H1 (cell line): ENCODE measurements around the gene FAM193A. TPM values are rescaled to one million over a fixed set of nuclear protein-coding genes. Genes with fewer than 3 reads are reported as not detected.

Source experiments
- CTCF ChIA-PET: fragments of 300-600 bp; sonication (Branson Sonifier 250); formaldehyde crosslinking; loops from one replicate; lab custom pipeline; 2021; ENCODE audit not compliant: partially characterized antibody; lab: Charles Lee
- POLR2A ChIA-PET: fragments of 300-600 bp; sonication (Branson Sonifier 250); formaldehyde crosslinking; loops from one replicate; lab custom pipeline; 2021; ENCODE audit warnings: inconsistent platforms; ENCODE audit not compliant: partially characterized antibody; lab: Charles Lee
- DNase-seq, 2 experiments: peaks; one replicate each; pipeline versions ENCODE4 v3.0.0 to v3.0.0-alpha.2; 2010 to 2022; ENCODE audit warnings: low spot score in 2 of 2, low read depth in 1 of 2, mixed read lengths in 1 of 2
- FAIRE-seq: peaks from 2 replicates; lab custom pipeline; 2011; peaks lifted over from hg19 to GRCh38; lab: Jason Lieb, UNC
- H2AFZ ChIP-seq: 2 replicates; pipeline ENCODE4 v1.8.1; 2012; ENCODE audit warnings: low read length, inconsistent platforms
- H2AK5ac ChIP-seq: 2 replicates; pipeline ENCODE4 v1.6.1; 2013; ENCODE audit warnings: low read depth, low read length
- H2BK120ac ChIP-seq: replicated peaks from 2 replicates; pipeline ENCODE3; 2013; ENCODE audit warnings: low read depth, low read length, inconsistent platforms
- H2BK12ac ChIP-seq: 2 replicates; pipeline ENCODE4 v1.6.1; 2013; ENCODE audit warnings: low read depth, low read length
- H2BK15ac ChIP-seq: 2 replicates; pipeline ENCODE4 v1.6.1; 2013; ENCODE audit warnings: low read length
- H2BK20ac ChIP-seq: 2 replicates; pipeline ENCODE4 v1.6.1; 2013; ENCODE audit warnings: low read length
- H2BK5ac ChIP-seq: 2 replicates; pipeline ENCODE4 v1.6.1; 2013; ENCODE audit warnings: low read depth, low read length
- H3K14ac ChIP-seq: 2 replicates; pipeline ENCODE4 v1.6.1; 2013; ENCODE audit warnings: inconsistent platforms; ENCODE audit not compliant: insufficient read length
- H3K18ac ChIP-seq: 2 replicates; pipeline ENCODE4 v1.6.1; 2013; ENCODE audit warnings: low read length; ENCODE audit errors: extremely low read depth
- H3K23ac ChIP-seq: 2 replicates; pipeline ENCODE4 v1.6.1; 2013; ENCODE audit warnings: inconsistent platforms; ENCODE audit not compliant: insufficient read length
- H3K23me2 ChIP-seq: 2 replicates; pipeline ENCODE4 v1.6.1; 2013; ENCODE audit warnings: low read depth, low read length
- H3K27ac ChIP-seq: 2 replicates; pipeline ENCODE4 v1.6.1; 2011; ENCODE audit warnings: low read depth, low read length, inconsistent platforms
- H3K27me3 ChIP-seq, 4 experiments: replicated peaks in 1 of 4; 1 replicate in 1 of 4; 2 replicates in 3 of 4; pipeline versions ENCODE4 v1.6.1 to v1.8.1; 2011 to 2013; ENCODE audit warnings: low read length in 3 of 4, mild to moderate bottlenecking in 3 of 4, inconsistent platforms in 2 of 4, mixed read lengths in 2 of 4, moderate library complexity in 1 of 4; ENCODE audit not compliant: control insufficient read depth in 3 of 4, insufficient read depth in 3 of 4; ENCODE audit errors: extremely low read depth in 1 of 4
- H3K36me3 ChIP-seq, 4 experiments: 2 replicates each; pipeline versions ENCODE4 v1.6.1 to v1.8.1; 2011 to 2013; ENCODE audit warnings: mild to moderate bottlenecking in 4 of 4, low read length in 3 of 4, moderate library complexity in 2 of 4, control low read depth in 1 of 4, inconsistent platforms in 1 of 4; ENCODE audit not compliant: insufficient read depth in 4 of 4, control insufficient read depth in 2 of 4
- H3K4ac ChIP-seq: replicated peaks from 2 replicates; pipeline ENCODE3; 2013; ENCODE audit warnings: low read length, low read depth, mixed read lengths, inconsistent platforms; ENCODE audit not compliant: insufficient read length
- H3K4me1 ChIP-seq, 4 experiments: replicated peaks in 1 of 4; 1 replicate in 1 of 4; 2 replicates in 3 of 4; pipeline versions ENCODE4 v1.6.1 to v1.8.1; 2011 to 2013; ENCODE audit warnings: low read length in 3 of 4, inconsistent platforms in 2 of 4, mixed read lengths in 1 of 4; ENCODE audit not compliant: insufficient read depth in 4 of 4, control insufficient read depth in 3 of 4
- H3K4me2 ChIP-seq, 2 experiments: 2 replicates each; pipeline versions ENCODE4 v1.6.1 to v1.8.1; 2011 to 2013; ENCODE audit warnings: low read depth in 2 of 2, low read length in 2 of 2, control low read depth in 1 of 2, inconsistent platforms in 1 of 2, mild to moderate bottlenecking in 1 of 2; ENCODE audit not compliant: insufficient read depth in 1 of 2
- H3K4me3 ChIP-seq, 4 experiments: fragments of 200-600, 300-600 bp in 1 of 4; sonication (generic), shearing (Covaris generic), sonication (Bioruptor Twin) in 1 of 4; 2 replicates each; pipeline versions ENCODE4 v1.5.1 to v1.8.1; 2011 to 2016; ENCODE audit warnings: low read length in 4 of 4, low read depth in 3 of 4, control low read depth in 2 of 4, inconsistent platforms in 2 of 4, mild to moderate bottlenecking in 2 of 4, mixed read lengths in 1 of 4, moderate library complexity in 1 of 4; ENCODE audit not compliant: insufficient read depth in 2 of 4; ENCODE audit errors: extremely low read depth in 1 of 4
- H3K56ac ChIP-seq: replicated peaks from 2 replicates; pipeline ENCODE3; 2013; ENCODE audit warnings: low read depth, mild to moderate bottlenecking, mixed read lengths, low read length, inconsistent platforms; ENCODE audit not compliant: insufficient read length
- H3K79me1 ChIP-seq: 2 replicates; pipeline ENCODE4 v1.6.1; 2013; ENCODE audit warnings: low read depth, low read length, control low read depth
- H3K79me2 ChIP-seq, 2 experiments: 2 replicates each; pipeline versions ENCODE4 v1.6.1 to v1.8.1; 2012 to 2013; ENCODE audit warnings: low read length in 2 of 2, mild to moderate bottlenecking in 2 of 2, inconsistent platforms in 1 of 2; ENCODE audit not compliant: insufficient read depth in 2 of 2, control insufficient read depth in 1 of 2
- H3K9ac ChIP-seq, 4 experiments: replicated peaks in 1 of 4; 1 replicate in 1 of 4; 2 replicates in 3 of 4; pipeline versions ENCODE4 v1.6.1 to v1.8.1; 2011 to 2013; ENCODE audit warnings: low read depth in 3 of 4, low read length in 3 of 4, control low read depth in 2 of 4, mild to moderate bottlenecking in 2 of 4, moderate library complexity in 2 of 4, inconsistent platforms in 1 of 4; ENCODE audit errors: extremely low read depth in 1 of 4
- H3K9me3 ChIP-seq, 2 experiments: 2 replicates each; pipeline versions ENCODE4 v1.6.1 to v1.8.1; 2012 to 2013; ENCODE audit warnings: mild to moderate bottlenecking in 2 of 2, moderate library complexity in 2 of 2, control low read depth in 1 of 2, inconsistent platforms in 1 of 2, low read depth in 1 of 2, low read length in 1 of 2, mixed read lengths in 1 of 2; ENCODE audit not compliant: insufficient read depth in 2 of 2
- H4K20me1 ChIP-seq, 2 experiments: replicated peaks in 1 of 2; 2 replicates each; pipeline versions ENCODE3 to v1.8.1; 2011 to 2013; ENCODE audit warnings: inconsistent platforms in 2 of 2, low read length in 2 of 2, mild to moderate bottlenecking in 1 of 2; ENCODE audit not compliant: insufficient read depth in 2 of 2, control insufficient read depth in 1 of 2
- H4K5ac ChIP-seq: 2 replicates; pipeline ENCODE4 v1.6.1; 2013; ENCODE audit warnings: low read length, low read depth, mixed read lengths, inconsistent platforms; ENCODE audit not compliant: insufficient read length
- H4K8ac ChIP-seq: 2 replicates; pipeline ENCODE4 v1.8.0; 2013; ENCODE audit warnings: mild to moderate bottlenecking, moderate library complexity, low read length, inconsistent platforms; ENCODE audit not compliant: insufficient read depth; ENCODE audit errors: extremely low read depth
- H4K91ac ChIP-seq: replicated peaks from 2 replicates; pipeline ENCODE3; 2013; ENCODE audit warnings: low read length, mixed read lengths, inconsistent platforms; ENCODE audit not compliant: insufficient read length
- CBX5 ChIP-seq: fragments of 300-800, 300-1000 bp; sonication (generic); IDR thresholded peaks from 2 replicates; pipeline ENCODE4 v1.7.1; 2016; ENCODE audit warnings: antibody characterized with exemption, low read length, low read depth
- CBX8 ChIP-seq: fragments of 300-800, 300-1000 bp; sonication (generic); IDR thresholded peaks from 2 replicates; pipeline ENCODE4 v1.7.1; 2016; ENCODE audit warnings: low read depth, low read length, borderline replicate concordance
- CEBPB ChIP-seq: IDR thresholded peaks from 2 replicates; pipeline ENCODE4 v1.6.1; 2012; ENCODE audit warnings: low read depth, low read length
- EZH2 ChIP-seq: fragments of 200-600 bp; sonication (generic); IDR thresholded peaks from 2 replicates; pipeline ENCODE4 v1.7.1; 2012; ENCODE audit warnings: low read depth, mild to moderate bottlenecking, moderate library complexity, low read length, inconsistent platforms; ENCODE audit not compliant: severe bottlenecking
- GTF2F1 ChIP-seq: IDR thresholded peaks from 2 replicates; pipeline ENCODE4 v1.6.1; 2012; ENCODE audit warnings: low read depth, low read length, improper control_type of control experiment, borderline replicate concordance
- NRF1 ChIP-seq: IDR thresholded peaks from 2 replicates; pipeline ENCODE4 v1.6.1; 2011; ENCODE audit warnings: mild to moderate bottlenecking, low read depth, low read length, improper control_type of control experiment
- POLR2A ChIP-seq, 2 experiments: IDR thresholded peaks; 1 replicate in 1 of 2; 2 replicates in 1 of 2; pipeline ENCODE4 v1.6.1; 2011; ENCODE audit warnings: low read depth in 2 of 2, low read length in 2 of 2, mild to moderate bottlenecking in 2 of 2; ENCODE audit errors: control extremely low read depth in 1 of 2
- POU5F1 ChIP-seq: IDR thresholded peaks from 2 replicates; pipeline ENCODE4 v1.6.1; 2011; ENCODE audit warnings: low read depth, mild to moderate bottlenecking, low read length, moderate library complexity
- RBBP5 ChIP-seq: IDR thresholded peaks from 2 replicates; pipeline ENCODE4 v1.7.1; 2012; ENCODE audit warnings: low read depth, mild to moderate bottlenecking, inconsistent platforms, low read length, moderate library complexity, borderline replicate concordance
- SP1 ChIP-seq: IDR thresholded peaks from 2 replicates; pipeline ENCODE4 v1.6.1; 2011; ENCODE audit warnings: low read depth, low read length
- SP4 ChIP-seq: IDR thresholded peaks from 2 replicates; pipeline ENCODE4 v1.6.1; 2012; ENCODE audit warnings: low read length, inconsistent platforms
- TAF7 ChIP-seq: optimal IDR thresholded peaks from 2 replicates; pipeline ENCODE3; 2011; ENCODE audit warnings: low read depth, mild to moderate bottlenecking, inconsistent platforms, low read length, moderate library complexity, borderline replicate concordance
- TCF12 ChIP-seq: IDR thresholded peaks from 2 replicates; pipeline ENCODE4 v1.6.1; 2011; ENCODE audit warnings: low read depth, mild to moderate bottlenecking, low read length
- TEAD4 ChIP-seq: IDR thresholded peaks from 2 replicates; pipeline ENCODE4 v1.6.1; 2012; ENCODE audit warnings: low read depth, low read length, inconsistent platforms, mixed read lengths
- WGBS, 2 experiments: shearing (Covaris generic) in 1 of 2; methylation state at CpG; one replicate each; pipeline versions ENCODE4 v1.1.6 to v1.1.7; 2013 to 2015; ENCODE audit warnings: low lambda C conversion rate in 2 of 2, mixed read lengths in 2 of 2, inconsistent platforms in 1 of 2, low coverage in 1 of 2, missing lambda C conversion rate in 1 of 2; ENCODE audit not compliant: insufficient replicate concordance in 2 of 2, insufficient coverage in 1 of 2, insufficient read length in 1 of 2; ENCODE audit errors: extremely low coverage in 1 of 2, missing lambda C conversion rate in 1 of 2; 5-methylcytosine and 5-hydroxymethylcytosine counted together
- polyA plus RNA-seq, 7 experiments: library from polyadenylated mRNA; depleted of rRNA in 3 of 7; stranded (reverse) in 5 of 7; unstranded in 2 of 7; fragments of >200 nt in 5 of 7; fragments of 200-250 nt in 2 of 7; gene quantifications; 1 replicate in 5 of 7; 2 replicates in 1 of 7; 4 replicates in 1 of 7; pipeline versions ENCODE4 v1.2.1 to v1.2.3, GENCODE V29; 2011 to 2013; ENCODE audit warnings: missing spikeins in 2 of 7, mixed read lengths in 2 of 7
- total RNA-seq: library from RNA; stranded (reverse); fragmentation: NEBNext Ultra II Directional; extraction: Animal tissue kit (Norgen Biotek cat#: 25700); gene quantifications from 2 replicates; pipeline ENCODE4 v1.2.1, GENCODE V29; 2021
- TF ChIP-seq, protein P1 (sequence below): IDR thresholded peaks from 2 replicates; pipeline ENCODE4 v1.6.1; 2012; ENCODE audit warnings: inconsistent platforms

The FAM193A gene
- total and polyA plus RNA-seq, 2 of the 8 experiments (the other 6 are each of a cell fraction or from before 2014, with no cell fraction given) = 8.7 to 26.2 TPM

DNA sequence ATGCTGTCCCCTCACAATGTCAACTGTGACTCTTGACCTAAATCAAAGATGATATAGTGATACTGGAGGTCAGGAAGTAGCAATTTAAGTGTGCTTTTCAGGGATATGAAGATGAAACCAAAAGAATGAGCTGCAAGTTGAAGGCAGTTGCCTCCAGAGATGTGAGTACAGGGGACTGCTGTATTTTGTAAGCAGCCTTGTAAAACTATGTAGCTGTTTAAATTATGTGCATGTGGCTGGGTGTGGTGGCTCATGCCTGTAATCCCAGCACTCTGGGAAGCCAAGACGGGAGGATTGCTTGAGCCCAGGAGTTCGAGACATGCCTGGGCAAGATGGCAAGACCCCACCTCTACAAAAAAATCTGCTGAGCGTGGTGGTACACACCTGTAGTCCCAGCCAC is 234.8 kb downstream of the FAM193A start:
- Histone ChIP-seq H3K27ac (no peak overlapping the region), H4K20me1 (no peaks in the 10 kb centered on the region), H3K9ac (no peak overlapping the region), H3K79me1 (no peaks in the 10 kb centered on the region), H2BK12ac (no peak overlapping the region; the same call in 1 of the 2 replicates), H3K56ac (no peak overlapping the region), H2BK5ac (no peak overlapping the region; the same call in 1 of the 2 replicates), H3K4me1 (peaks cover 0 to 7% (median 6%) of the 10 kb centered on the region in 4 experiments; a peak in 6 of 7 replicates), H4K91ac (no peak overlapping the region), H3K14ac (no peak overlapping the region), H3K9me3 (no peaks in the 10 kb centered on the region; a peak in 1 of 4 replicates), H3K27me3 (no peaks in the 10 kb centered on the region), H3K23me2 (no peaks in the 10 kb centered on the region), H3K4ac (no peak overlapping the region), H4K8ac (no peak overlapping the region), H2BK20ac (peak overlapping the region; percentile 26; the same call in 1 of the 2 replicates), H3K23ac (no peak overlapping the region), H3K36me3 (no peaks in the 10 kb centered on the region), H3K4me2 (no peak overlapping the region), H3K4me3 (no peak overlapping the region), H4K5ac (no peak overlapping the region), H2BK15ac (no peak overlapping the region), H3K18ac (no peak overlapping the region), H3K79me2 (no peaks in the 10 kb centered on the region), H2BK120ac (no peak overlapping the region), H2AK5ac (no peak overlapping the region), H2AFZ (no peak overlapping the region)
- ChIA-PET POLR2A (interaction anchor here (0.9 to 1.4 kb wide), 2 partner anchors 10 to 47 kb away, joined by 3 read pairs; no protein-coding TSS in a partner anchor), CTCF (interaction anchor here (1.3 to 1.6 kb wide), 4 partner anchors 9 to 183 kb away, joined by 4 to 6 read pairs (median 4); no protein-coding TSS in a partner anchor)
- WGBS, 2 experiments = 89% methylated on average over 3 of the region's 3 CpGs; no CpG with 5 or more reads in 1 of the 2 experiments
- no peak for FAIRE-seq
- DNase-seq = no peak
- TF ChIP-seq POU5F1 = no peak
- no peak for TF ChIP-seq SP1
- TF ChIP-seq CBX5 = no peak
- no peak for TF ChIP-seq CBX8
- no peak for TF ChIP-seq POLR2A (IDR thresholded peaks at IDR 0.05; ENCODE audit: control extremely low read depth in 1 of 2, low read depth in 2 of 2, low read length in 2 of 2)
- no peak for TF ChIP-seq GTF2F1
- no peak for TF ChIP-seq RBBP5
- TF ChIP-seq, protein P1, sequence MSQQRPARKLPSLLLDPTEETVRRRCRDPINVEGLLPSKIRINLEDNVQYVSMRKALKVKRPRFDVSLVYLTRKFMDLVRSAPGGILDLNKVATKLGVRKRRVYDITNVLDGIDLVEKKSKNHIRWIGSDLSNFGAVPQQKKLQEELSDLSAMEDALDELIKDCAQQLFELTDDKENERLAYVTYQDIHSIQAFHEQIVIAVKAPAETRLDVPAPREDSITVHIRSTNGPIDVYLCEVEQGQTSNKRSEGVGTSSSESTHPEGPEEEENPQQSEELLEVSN = no peak
- TF ChIP-seq SP4 = no peak
- no peak for TF ChIP-seq NRF1
- TF ChIP-seq TCF12 = no peak
- no peak for TF ChIP-seq TAF7
- TF ChIP-seq EZH2 = no peak
- no peak for TF ChIP-seq CEBPB
- TF ChIP-seq TEAD4 = no peak
